ENCODE results near the gene TMEM215. TPM values are rescaled to one million over a fixed set of nuclear protein-coding genes. Genes with fewer than 3 reads are reported as not detected.

The TMEM215 gene
- total RNA-seq, 2 donors from 2014 or later = not detected

GRCh38 chr9:32742296-32742695 lies 41.0 kb upstream of the TMEM215 start:
- ATAC-seq = no peak
- Histone ChIP-seq H3K4me3 (no peak overlapping the region), H3K36me3 (replicated peaks in 1 of 2; ENCODE audit: insufficient read depth in 1 of 2, low read depth in 2 of 2) (no peaks in the 10 kb centered on the region), H3K27me3 (no peaks in the 10 kb centered on the region), H3K4me1 (no peaks in the 10 kb centered on the region), H3K9me3 (no peaks in the 10 kb centered on the region), H3K27ac (no peak overlapping the region)
- intact Hi-C loops (cut with DNase I) = no loop called here
- DNase-seq = no peak
- TF ChIP-seq CTCF (IDR thresholded peaks at IDR 0.05) (no peak), POLR2A (IDR thresholded peaks at IDR 0.05) (no peak)
- 31 to 47% methylated on average over 2 of the region's 2 CpGs for WGBS, 2 donors

- no peak for TF ChIP-seq POLR2A (IDR thresholded peaks at IDR 0.05)
- no peak for TF ChIP-seq CTCF (IDR thresholded peaks at IDR 0.05)
- no peak for DNase-seq
- no peaks in the 10 kb centered on the region for H3K36me3 ChIP-seq (replicated peaks in 1 of 2; ENCODE audit: insufficient read depth in 1 of 2, low read depth in 2 of 2)
- H3K4me1 ChIP-seq = no peaks in the 10 kb centered on the region
- 47 to 53% methylated on average over 2 of the region's 2 CpGs for WGBS, 2 donors
- H3K9me3 ChIP-seq = no peaks in the 10 kb centered on the region
- no peak overlapping the region for H3K4me3 ChIP-seq
- no peaks in the 10 kb centered on the region for H3K27me3 ChIP-seq
- H3K27ac ChIP-seq = no peak overlapping the region
- ATAC-seq = no peak
- intact Hi-C loops (cut with DNase I) = no loop called here
These were observed 35.3 kb upstream of the TMEM215 start for GRCh38 chr9:32748013-32748412.

- intact Hi-C loops (cut with DNase I) = no loop called here
- 71 to 82% methylated on average over 19 to 22 of the region's 22 CpGs for WGBS, 2 donors
- no peaks in the 10 kb centered on the region for H3K27me3 ChIP-seq
- ATAC-seq = no peak
- H3K4me1 ChIP-seq = no peaks in the 10 kb centered on the region
- H3K27ac ChIP-seq = no peak overlapping the region
- DNase-seq = no peak
- no peaks in the 10 kb centered on the region for H3K9me3 ChIP-seq
- TF ChIP-seq CTCF (IDR thresholded peaks at IDR 0.05) = no peak
- TF ChIP-seq POLR2A (IDR thresholded peaks at IDR 0.05) = no peak
- H3K36me3 ChIP-seq (replicated peaks in 1 of 2; ENCODE audit: insufficient read depth in 1 of 2, low read depth in 2 of 2) = no peaks in the 10 kb centered on the region
- H3K4me3 ChIP-seq = no peak overlapping the region
These were observed 27.6 kb upstream of the TMEM215 start for GRCh38 chr9:32755730-32756129.

- Histone ChIP-seq H3K4me1 (no peaks in the 10 kb centered on the region), H3K4me3 (no peak overlapping the region), H3K27me3 (no peaks in the 10 kb centered on the region), H3K9me3 (no peaks in the 10 kb centered on the region), H3K36me3 (replicated peaks in 1 of 2; ENCODE audit: insufficient read depth in 1 of 2, low read depth in 2 of 2) (no peaks in the 10 kb centered on the region), H3K27ac (no peak overlapping the region)
- intact Hi-C loops (cut with DNase I) = no loop called here
- no peak for TF ChIP-seq POLR2A (IDR thresholded peaks at IDR 0.05)
- no peak for TF ChIP-seq CTCF (IDR thresholded peaks at IDR 0.05)
- WGBS, 2 donors = 62 to 77% methylated on average over 5 of the region's 5 CpGs
- ATAC-seq (no peak), DNase-seq (no peak)
These were observed 19.2 kb upstream of the TMEM215 start for GRCh38 chr9:32764139-32764538.

- TF ChIP-seq CTCF (IDR thresholded peaks at IDR 0.05) (no peak), POLR2A (IDR thresholded peaks at IDR 0.05) (no peak)
- Histone ChIP-seq H3K27ac (no peak overlapping the region), H3K4me1 (no peaks in the 10 kb centered on the region), H3K4me3 (no peak overlapping the region), H3K9me3 (no peaks in the 10 kb centered on the region), H3K36me3 (replicated peaks in 1 of 2; ENCODE audit: insufficient read depth in 1 of 2, low read depth in 2 of 2) (no peaks in the 10 kb centered on the region), H3K27me3 (no peaks in the 10 kb centered on the region)
- 33 to 41% methylated on average over 1 of the region's 1 CpG for WGBS, 2 donors
- intact Hi-C loops (cut with DNase I) = no loop called here
- ATAC-seq = no peak
- DNase-seq = no peak
These were observed 8.1 kb upstream of the TMEM215 start for GRCh38 chr9:32775283-32775682.
